Measurements from ENCODE around the gene RFX6.

Gene RFX6

DNA sequence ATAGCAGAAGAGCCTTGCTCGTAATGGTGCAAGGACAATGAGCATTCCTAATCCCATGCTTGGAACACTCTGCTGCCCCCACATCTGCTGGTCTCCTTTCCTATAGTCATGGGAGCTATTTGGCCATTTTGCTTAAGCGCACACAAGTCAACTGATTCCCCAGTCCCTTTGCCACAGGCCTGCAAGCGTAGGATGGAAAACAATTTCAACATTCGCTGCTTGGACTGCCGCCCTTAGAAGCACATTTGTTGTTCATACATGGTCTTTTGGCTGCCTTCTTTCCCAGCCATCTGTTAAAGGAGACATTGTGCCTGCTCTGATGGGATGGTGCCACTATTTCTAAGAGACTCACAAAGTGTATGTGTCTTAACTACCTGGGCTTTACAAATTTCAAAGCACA, 96.9 kb downstream of the RFX6 start:
- ChIA-PET POLR2A (no interaction called here), CTCF (no interaction called here)
- no peak for TF ChIP-seq CTCF (IDR thresholded peaks at IDR 0.05; ENCODE audit: control extremely low read depth, extremely low read depth, low read depth, missing control alignments)
- no peak for DNase-seq (ENCODE audit: extremely low spot score)

GRCh38 chr6:116974526-116975316, 97.7 kb downstream of the RFX6 start:
- POLR2A ChIA-PET = no interaction called here
- CTCF ChIA-PET = interaction anchor here (1.2 kb wide), 1 partner anchor 17 kb away, joined by 3 read pairs; no protein-coding TSS in a partner anchor
- TF ChIP-seq CTCF (IDR thresholded peaks at IDR 0.05; ENCODE audit: control extremely low read depth, extremely low read depth, low read depth, missing control alignments) = no peak
- DNase-seq (ENCODE audit: extremely low spot score) = no peak

GRCh38 chr6:116975600-116975999, 98.6 kb downstream of the RFX6 start:
- no peak for TF ChIP-seq CTCF (IDR thresholded peaks at IDR 0.05; ENCODE audit: control extremely low read depth, extremely low read depth, low read depth, missing control alignments)
- no peak for DNase-seq (ENCODE audit: extremely low spot score)
- ChIA-PET POLR2A (no interaction called here), CTCF (interaction anchor here (1.2 kb wide), 1 partner anchor 16 kb away, joined by 3 read pairs; no protein-coding TSS in a partner anchor)

GRCh38 chr6:116979560-116979959, 102.5 kb downstream of the RFX6 start:
- no peak for TF ChIP-seq CTCF (IDR thresholded peaks at IDR 0.05; ENCODE audit: control extremely low read depth, extremely low read depth, low read depth, missing control alignments)
- ChIA-PET POLR2A (no interaction called here), CTCF (interaction anchor here (1.3 kb wide), 1 partner anchor 11 kb away, joined by 3 read pairs; no protein-coding TSS in a partner anchor)
- no peak for DNase-seq (ENCODE audit: extremely low spot score)
